Kidney (tissue), 14 donors: ENCODE data around the gene GMDS. TPM values are rescaled to one million over a fixed set of nuclear protein-coding genes. Genes with fewer than 3 reads are reported as not detected.
A peak's percentile ranks its signal among the peaks of the same experiment; 100 is the strongest.

Experiments
- DNase-seq, 5 donors: peaks; one replicate each; pipeline ENCODE4 v3.0.0-alpha.2; 2013 to 2020
- FAIRE-seq: peaks from 2 replicates; lab custom pipeline; 2012; peaks lifted over from hg19 to GRCh38; lab: Jason Lieb, UNC
- H3K27ac ChIP-seq, 2 donors: one replicate each; pipeline ENCODE4 v1.7.0; 2013; ENCODE audit warnings: low read depth in 2 of 2, low read length in 2 of 2, inconsistent platforms in 1 of 2
- H3K27me3 ChIP-seq: one replicate; pipeline ENCODE4 v1.7.1; 2013; ENCODE audit warnings: low read length, inconsistent platforms; ENCODE audit not compliant: control insufficient read depth, insufficient read depth
- H3K36me3 ChIP-seq, 3 donors: one replicate each; pipeline versions ENCODE4 v1.7.0 to v1.7.1; 2013; ENCODE audit warnings: low read length in 3 of 3, control low read depth in 1 of 3, inconsistent platforms in 1 of 3; ENCODE audit not compliant: insufficient read depth in 3 of 3, control insufficient read depth in 2 of 3
- H3K4me1 ChIP-seq, 3 donors: one replicate each; pipeline versions ENCODE4 v1.7.0 to v1.7.1; 2013; ENCODE audit warnings: low read length in 3 of 3, inconsistent platforms in 1 of 3, low read depth in 1 of 3; ENCODE audit not compliant: control insufficient read depth in 2 of 3, insufficient read depth in 2 of 3
- H3K4me3 ChIP-seq, 3 donors: one replicate each; pipeline versions ENCODE4 v1.7.0 to v1.8.1; 2013; ENCODE audit warnings: low read length in 3 of 3, control low read depth in 1 of 3, inconsistent platforms in 1 of 3
- H3K9ac ChIP-seq, 3 donors: one replicate each; pipeline versions ENCODE4 v1.7.0 to v1.7.1; 2013; ENCODE audit warnings: low read length in 3 of 3, control low read depth in 1 of 3, inconsistent platforms in 1 of 3
- H3K9me3 ChIP-seq, 3 donors: one replicate each; pipeline versions ENCODE4 v1.7.0 to v1.7.1; 2013; ENCODE audit warnings: low read length in 3 of 3, control low read depth in 1 of 3, inconsistent platforms in 1 of 3; ENCODE audit not compliant: control insufficient read depth in 2 of 3, insufficient read depth in 1 of 3
- CTCF ChIP-seq: IDR thresholded peaks from 3 replicates; pipeline ENCODE4 v1.5.1; 2012; ENCODE audit warnings: mild to moderate bottlenecking, moderate library complexity, borderline replicate concordance; ENCODE audit not compliant: insufficient read depth; ENCODE audit errors: extremely low read depth
- intact Hi-C: fragments of 100-400 bp; cut with DNase I; formaldehyde crosslinking; loops from one replicate; pipeline ENCODE4 v1.11.1; 2022
- polyA plus RNA-seq: library from polyadenylated mRNA; stranded (reverse); fragments of 350-450 nt; fragmentation: Illumina TruSeq; extraction: RNeasy Lipid Tissue Mini Kit (QIAGEN cat#74804); gene quantifications from one replicate; pipeline ENCODE4 v1.2.3, GENCODE V29; 2014; ENCODE audit warnings: low read depth, low replicate concordance; ENCODE audit not compliant: insufficient read depth
- total RNA-seq: library from RNA; stranded (reverse); fragmentation: NEBNext Ultra II Directional; extraction: Animal tissue kit (Norgen Biotek cat#: 25700); gene quantifications from one replicate; pipeline ENCODE4 v1.2.1, GENCODE V29; 2021
- donor health status: control.
- donor health status: control.
- donor health status: control.
- donor health status: control.
- donor health status: control.
- donor health status: DM: yes; HTN: yes; CAD: no.
- donor health status: Normal renal cell carcinoma (clear cell type).

Gene GMDS
- total and polyA plus RNA-seq, 2 donors from 2014 or later, result 49.6 to 63.7 TPM

DNA sequence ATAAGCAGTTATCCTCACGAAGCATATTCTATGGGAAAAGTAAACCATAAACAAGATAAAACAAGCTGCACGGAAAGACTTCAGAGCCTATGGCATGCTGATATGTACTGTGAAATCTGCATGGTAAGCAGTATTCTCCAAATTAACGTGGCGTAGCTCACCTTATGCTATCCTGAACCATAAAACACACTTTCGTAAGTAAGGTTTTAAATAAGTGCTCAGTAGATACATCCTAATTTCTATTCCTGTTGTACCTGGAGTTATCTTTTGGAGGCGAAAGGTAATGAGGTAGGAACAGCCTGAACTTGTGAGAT lies 208.7 kb downstream of the GMDS start:
- no peaks in the 10 kb centered on the region for H3K9me3 ChIP-seq
- intact Hi-C loops, result no loop called here
- no peak for FAIRE-seq

GRCh38 chr6:2035826-2036709 lies 209.3 kb downstream of the GMDS start:
- TF ChIP-seq CTCF, result no peak
- Histone ChIP-seq H3K4me3 (no peak overlapping the region), H3K27ac (no peak overlapping the region), H3K4me1 (peaks cover 0 to 14% (median 2%) of the 10 kb centered on the region in 3 donors), H3K27me3 (no peaks in the 10 kb centered on the region), H3K36me3 (no peaks in the 10 kb centered on the region), H3K9me3 (no peaks in the 10 kb centered on the region), H3K9ac (no peak overlapping the region)
- DNase-seq (peak in 4 of 5 donors; percentile 53 to 83 (median 70)), FAIRE-seq (no peak)
- intact Hi-C loops, result no loop called here

More for the DNA sequence above, 208.7 kb downstream of the GMDS start:
- no peak for TF ChIP-seq CTCF
- no peak overlapping the region for H3K9ac ChIP-seq
- no peak for DNase-seq
- H3K27ac ChIP-seq, result no peak overlapping the region
- H3K4me3 ChIP-seq, result no peak overlapping the region
- H3K27me3 ChIP-seq, result no peaks in the 10 kb centered on the region
- peaks cover 0 to 14% (median 2%) of the 10 kb centered on the region in 3 donors for H3K4me1 ChIP-seq
- H3K36me3 ChIP-seq, result no peaks in the 10 kb centered on the region

- no peaks in the 10 kb centered on the region for H3K36me3 ChIP-seq
- peak in 1 of 5 donors; percentile 69 for DNase-seq
- H3K9ac ChIP-seq, result no peak overlapping the region
- no peak overlapping the region for H3K4me3 ChIP-seq
- TF ChIP-seq CTCF, result no peak
- FAIRE-seq, result peak; percentile 21
- intact Hi-C loops, result no loop called here
- no peaks in the 10 kb centered on the region for H3K9me3 ChIP-seq
- no peak overlapping the region for H3K27ac ChIP-seq
- no peaks in the 10 kb centered on the region for H3K27me3 ChIP-seq
- peaks cover 0 to 14% (median 2%) of the 10 kb centered on the region in 3 donors for H3K4me1 ChIP-seq
Measured at GRCh38 chr6:2035046-2035445, 210.4 kb downstream of the GMDS start.
